Measurements from ENCODE around the gene SLC22A12.

The SLC22A12 gene

GRCh38 chr11:64568584-64569140, 22.4 kb upstream of the SLC22A12 start:
- no peaks in the 10 kb centered on the region for H3K36me3 Mint-ChIP-seq
- no peak overlapping the region for H3K4me3 Mint-ChIP-seq
- H3K9me3 Mint-ChIP-seq (ENCODE audit: low read depth), result no peaks in the 10 kb centered on the region
- H3K27ac Mint-ChIP-seq, result no peak overlapping the region
- H3K27me3 Mint-ChIP-seq, result no peaks in the 10 kb centered on the region
- peaks cover 7% of the 10 kb centered on the region for H3K4me1 Mint-ChIP-seq (ENCODE audit: low read depth)

DNA sequence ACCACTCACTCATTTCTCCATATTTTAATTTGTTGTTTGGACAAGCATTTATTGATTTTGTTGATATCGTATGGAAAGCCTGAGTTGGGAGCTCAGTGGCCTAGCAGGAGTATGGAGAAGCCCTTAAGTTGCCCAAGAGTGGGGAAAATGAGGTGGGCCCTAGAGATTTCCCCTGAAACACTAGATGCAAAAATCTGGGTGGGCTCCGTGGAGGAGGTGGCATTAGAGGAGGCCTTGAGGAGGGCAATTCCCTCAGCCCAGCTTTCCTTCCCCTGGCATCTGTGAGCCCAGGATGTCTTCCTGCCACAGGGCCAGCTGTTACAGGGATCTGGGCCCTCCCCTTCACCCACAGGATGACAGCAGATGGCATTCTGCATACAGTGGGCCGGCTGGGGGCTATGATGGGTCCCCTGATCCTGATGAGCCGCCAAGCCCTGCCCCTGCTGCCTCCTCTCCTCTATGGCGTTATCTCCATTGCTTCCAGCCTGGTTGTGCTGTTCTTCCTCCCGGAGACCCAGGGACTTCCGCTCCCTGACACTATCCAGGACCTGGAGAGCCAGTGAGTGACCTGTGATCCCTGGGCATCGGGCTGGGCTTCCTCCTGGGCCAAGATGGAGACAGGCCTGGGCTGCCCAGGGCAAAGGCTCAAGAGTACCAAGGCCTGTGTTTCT, 21.6 kb upstream of the SLC22A12 start:
- Mint-ChIP-seq H3K4me3 (no peak overlapping the region), H3K36me3 (no peaks in the 10 kb centered on the region), H3K9me3 (ENCODE audit: low read depth) (no peaks in the 10 kb centered on the region), H3K27me3 (no peaks in the 10 kb centered on the region), H3K4me1 (ENCODE audit: low read depth) (peaks cover 7% of the 10 kb centered on the region), H3K27ac (no peak overlapping the region)

DNA sequence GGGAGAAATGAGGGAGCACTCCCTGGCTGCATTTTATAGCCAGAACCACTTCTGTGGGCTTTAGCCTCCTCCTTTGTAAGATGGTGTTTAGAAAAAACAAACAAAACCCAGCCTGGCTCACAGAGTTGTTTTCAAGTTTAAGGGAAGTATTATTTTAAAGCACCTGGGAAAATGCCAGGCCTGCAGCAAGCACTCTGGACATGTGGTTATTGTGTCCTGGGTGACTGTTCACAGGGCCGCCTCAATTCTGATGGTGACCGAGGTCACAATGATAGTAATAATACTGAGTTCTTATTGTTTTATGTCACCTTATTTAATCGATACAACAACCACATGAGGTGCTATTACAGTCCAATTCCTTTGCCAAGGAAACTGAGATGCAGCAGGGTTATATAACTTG, 20.7 kb upstream of the SLC22A12 start:
- no peaks in the 10 kb centered on the region for H3K9me3 Mint-ChIP-seq (ENCODE audit: low read depth)
- H3K36me3 Mint-ChIP-seq, result no peaks in the 10 kb centered on the region
- peaks cover 7% of the 10 kb centered on the region for H3K4me1 Mint-ChIP-seq (ENCODE audit: low read depth)
- no peak overlapping the region for H3K4me3 Mint-ChIP-seq
- H3K27ac Mint-ChIP-seq, result no peak overlapping the region
- no peaks in the 10 kb centered on the region for H3K27me3 Mint-ChIP-seq

DNA sequence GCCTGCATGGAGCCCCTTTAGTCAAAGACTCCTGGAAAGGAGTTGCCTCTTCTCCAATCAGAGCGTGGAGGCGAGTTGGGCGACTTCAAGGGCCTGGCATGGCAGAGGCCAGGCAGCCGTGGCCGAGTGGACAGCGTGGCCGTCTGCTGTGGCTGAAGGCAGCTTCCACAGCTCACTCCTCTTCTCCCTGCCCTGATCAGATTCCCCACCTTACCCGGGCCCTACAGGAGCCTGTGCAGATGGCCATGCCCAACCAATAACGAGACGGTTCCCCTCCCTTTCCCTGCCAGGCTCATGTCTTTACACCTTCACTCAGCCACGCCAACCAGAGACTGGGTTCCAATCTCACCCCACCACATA, 20.0 kb upstream of the SLC22A12 start:
- Mint-ChIP-seq H3K36me3 (no peaks in the 10 kb centered on the region), H3K27me3 (no peaks in the 10 kb centered on the region), H3K4me3 (no peak overlapping the region), H3K27ac (no peak overlapping the region), H3K4me1 (ENCODE audit: low read depth) (peaks cover 5% of the 10 kb centered on the region), H3K9me3 (ENCODE audit: low read depth) (no peaks in the 10 kb centered on the region)

DNA sequence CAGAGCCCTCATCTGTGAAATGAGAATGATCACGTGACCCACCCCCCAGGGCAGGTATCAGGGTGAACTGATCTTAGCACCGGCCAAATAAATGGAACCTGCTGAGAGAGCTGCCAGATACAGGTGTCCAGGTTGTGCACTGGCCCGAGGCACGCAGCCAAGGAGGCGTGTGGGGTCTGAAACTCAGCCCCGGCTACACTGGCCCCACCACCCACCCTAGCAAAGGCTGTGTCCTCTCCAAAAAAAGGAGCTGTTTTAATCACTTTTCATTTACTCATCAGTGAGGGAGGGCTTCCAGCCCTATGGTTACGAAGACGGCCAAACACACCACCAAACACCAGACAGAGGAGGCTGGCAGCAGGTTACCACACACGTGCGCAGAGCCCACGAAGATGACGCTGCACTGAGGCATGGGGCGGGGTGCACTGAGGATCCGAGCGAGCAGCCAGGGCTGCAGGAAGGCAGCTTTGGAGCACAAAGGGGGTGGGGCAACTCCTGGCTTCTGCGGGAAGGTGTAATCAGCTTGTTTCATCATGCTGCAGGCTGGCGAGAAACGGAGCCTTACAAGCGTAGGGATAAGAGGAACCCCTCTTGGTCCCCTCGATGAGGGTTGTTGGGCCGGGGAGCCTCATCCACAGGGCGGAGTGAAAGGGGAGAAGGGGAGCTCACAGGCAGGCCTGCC, 19.5 kb upstream of the SLC22A12 start:
- Mint-ChIP-seq H3K27ac (no peak overlapping the region), H3K27me3 (no peaks in the 10 kb centered on the region), H3K4me1 (ENCODE audit: low read depth) (peaks cover 2% of the 10 kb centered on the region), H3K4me3 (no peak overlapping the region), H3K9me3 (ENCODE audit: low read depth) (no peaks in the 10 kb centered on the region), H3K36me3 (no peaks in the 10 kb centered on the region)

DNA sequence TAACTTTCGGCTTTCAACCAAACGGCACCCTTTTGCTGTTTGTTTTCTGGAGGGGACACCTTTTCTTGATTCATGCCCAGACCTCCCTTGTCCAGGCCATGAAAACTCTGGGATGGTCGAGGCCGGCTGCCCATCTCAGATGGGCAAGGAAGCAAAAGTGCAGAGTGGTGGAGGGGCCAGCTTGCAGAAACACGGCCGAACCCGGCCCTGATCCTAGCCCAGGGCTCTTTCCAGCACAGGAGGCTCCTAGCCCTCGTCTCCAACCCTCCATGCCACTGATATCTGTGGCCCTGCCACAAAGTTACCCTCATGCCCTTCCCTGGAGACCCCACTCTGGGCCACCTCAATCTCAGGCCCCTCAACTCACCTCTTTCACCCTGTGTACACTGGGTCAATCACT, 18.9 kb upstream of the SLC22A12 start:
- no peaks in the 10 kb centered on the region for H3K27me3 Mint-ChIP-seq
- no peaks in the 10 kb centered on the region for H3K36me3 Mint-ChIP-seq
- H3K4me3 Mint-ChIP-seq, result no peak overlapping the region
- no peaks in the 10 kb centered on the region for H3K4me1 Mint-ChIP-seq (ENCODE audit: low read depth)
- H3K27ac Mint-ChIP-seq, result no peak overlapping the region
- H3K9me3 Mint-ChIP-seq (ENCODE audit: low read depth), result no peaks in the 10 kb centered on the region

- Mint-ChIP-seq H3K4me1 (ENCODE audit: low read depth) (no peaks in the 10 kb centered on the region), H3K27ac (no peak overlapping the region), H3K4me3 (no peak overlapping the region), H3K36me3 (no peaks in the 10 kb centered on the region), H3K27me3 (no peaks in the 10 kb centered on the region), H3K9me3 (ENCODE audit: low read depth) (no peaks in the 10 kb centered on the region)
Measured at GRCh38 chr11:64577202-64577601, 13.8 kb upstream of the SLC22A12 start.

DNA sequence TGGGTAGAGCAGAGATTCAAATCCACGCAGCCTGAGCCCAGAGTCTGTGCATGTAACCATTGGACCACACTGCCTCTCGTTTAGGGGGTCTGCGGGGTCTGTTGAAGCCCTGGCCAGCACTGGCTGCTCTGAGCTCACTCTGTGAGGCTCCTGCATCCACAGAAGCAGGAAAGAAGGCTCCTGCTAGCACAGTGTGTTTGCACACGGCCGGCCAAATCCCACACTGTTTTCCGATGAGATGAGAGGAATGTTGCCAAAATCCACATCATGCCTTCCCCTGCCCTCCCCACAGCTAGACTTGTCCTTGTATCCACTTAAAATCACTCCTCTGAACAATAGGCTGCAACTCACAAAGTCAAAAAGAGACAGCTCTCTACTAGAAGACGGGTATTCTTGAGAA, 10.6 kb upstream of the SLC22A12 start:
- H3K27me3 Mint-ChIP-seq, result no peaks in the 10 kb centered on the region
- H3K4me3 Mint-ChIP-seq, result no peak overlapping the region
- H3K4me1 Mint-ChIP-seq (ENCODE audit: low read depth), result no peaks in the 10 kb centered on the region
- H3K9me3 Mint-ChIP-seq (ENCODE audit: low read depth), result no peaks in the 10 kb centered on the region
- H3K27ac Mint-ChIP-seq, result no peak overlapping the region
- no peaks in the 10 kb centered on the region for H3K36me3 Mint-ChIP-seq

DNA sequence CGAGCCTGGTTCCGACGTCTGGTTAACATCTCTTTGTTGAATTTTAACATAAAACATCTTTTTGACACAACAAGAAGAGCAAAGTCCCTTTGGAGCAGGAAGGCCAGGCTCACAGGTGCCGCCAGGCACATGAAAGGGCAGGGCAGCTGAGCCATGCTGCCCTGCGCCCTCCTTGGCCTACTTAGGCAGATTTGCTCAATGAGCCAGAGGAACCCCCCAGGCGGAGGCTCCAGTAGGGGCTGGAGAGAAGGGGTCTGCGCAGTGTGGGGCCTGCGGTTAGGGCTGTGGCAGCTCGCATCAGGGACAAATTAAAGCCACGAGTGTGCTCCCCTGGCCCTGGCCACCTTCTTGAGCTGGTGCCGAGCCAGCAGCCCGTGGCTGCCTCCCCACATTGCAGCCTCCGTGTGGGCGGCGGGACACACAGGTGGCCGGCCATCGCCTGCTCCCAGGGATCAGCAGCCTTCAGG, 9.9 kb upstream of the SLC22A12 start:
- Mint-ChIP-seq H3K27ac (no peak overlapping the region), H3K4me3 (no peak overlapping the region)

GRCh38 chr11:64582885-64583284, 8.1 kb upstream of the SLC22A12 start:
- H3K36me3 Mint-ChIP-seq, result peaks cover 2% of the 10 kb centered on the region
- H3K4me3 Mint-ChIP-seq, result no peak overlapping the region
- no peak overlapping the region for H3K27ac Mint-ChIP-seq
- H3K4me1 Mint-ChIP-seq (ENCODE audit: low read depth), result no peaks in the 10 kb centered on the region
- H3K9me3 Mint-ChIP-seq (ENCODE audit: low read depth), result peaks cover 3% of the 10 kb centered on the region
- H3K27me3 Mint-ChIP-seq, result peaks cover 2% of the 10 kb centered on the region

More for the DNA sequence above, 9.9 kb upstream of the SLC22A12 start:
- no peaks in the 10 kb centered on the region for H3K27me3 Mint-ChIP-seq
- no peaks in the 10 kb centered on the region for H3K4me1 Mint-ChIP-seq (ENCODE audit: low read depth)
- no peaks in the 10 kb centered on the region for H3K9me3 Mint-ChIP-seq (ENCODE audit: low read depth)
- H3K36me3 Mint-ChIP-seq, result no peaks in the 10 kb centered on the region

- Mint-ChIP-seq H3K27ac (no peak overlapping the region), H3K9me3 (ENCODE audit: low read depth) (peaks cover 8% of the 10 kb centered on the region), H3K27me3 (peaks cover 5% of the 10 kb centered on the region), H3K36me3 (peaks cover 3% of the 10 kb centered on the region), H3K4me1 (ENCODE audit: low read depth) (no peaks in the 10 kb centered on the region), H3K4me3 (no peak overlapping the region)
Measured at GRCh38 chr11:64583296-64584262, 7.4 kb upstream of the SLC22A12 start.

GRCh38 chr11:64585150-64585549, 5.9 kb upstream of the SLC22A12 start:
- peaks cover 3% of the 10 kb centered on the region for H3K36me3 Mint-ChIP-seq
- peaks cover 7% of the 10 kb centered on the region for H3K27me3 Mint-ChIP-seq
- no peak overlapping the region for H3K27ac Mint-ChIP-seq
- H3K9me3 Mint-ChIP-seq (ENCODE audit: low read depth), result peaks cover 11% of the 10 kb centered on the region
- no peak overlapping the region for H3K4me3 Mint-ChIP-seq
- no peaks in the 10 kb centered on the region for H3K4me1 Mint-ChIP-seq (ENCODE audit: low read depth)

GRCh38 chr11:64586366-64586765, 4.7 kb upstream of the SLC22A12 start:
- H3K4me1 Mint-ChIP-seq (ENCODE audit: low read depth), result no peaks in the 10 kb centered on the region
- H3K27me3 Mint-ChIP-seq, result peaks cover 7% of the 10 kb centered on the region
- no peak overlapping the region for H3K4me3 Mint-ChIP-seq
- H3K27ac Mint-ChIP-seq, result no peak overlapping the region
- peaks cover 11% of the 10 kb centered on the region for H3K9me3 Mint-ChIP-seq (ENCODE audit: low read depth)
- peaks cover 3% of the 10 kb centered on the region for H3K36me3 Mint-ChIP-seq

DNA sequence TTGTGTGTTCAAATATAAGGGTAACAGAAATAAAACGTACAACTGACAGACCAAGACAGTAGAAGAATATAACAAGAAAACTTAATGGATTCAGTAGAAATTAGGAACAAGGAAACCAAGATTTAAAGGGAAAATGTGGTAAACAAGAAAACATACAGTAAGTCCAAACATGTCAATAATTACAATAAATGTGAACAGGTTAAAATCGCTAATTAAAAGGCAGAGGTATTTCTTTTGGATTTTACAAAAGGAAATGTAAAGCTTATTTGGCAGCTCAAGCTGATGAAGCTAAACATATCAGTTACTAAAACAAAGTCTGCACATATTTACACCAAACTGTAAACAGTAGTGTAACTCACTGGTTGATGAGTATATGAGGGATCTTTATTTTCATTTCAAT, 2.3 kb upstream of the SLC22A12 start:
- H3K36me3 Mint-ChIP-seq, result peaks cover 3% of the 10 kb centered on the region
- H3K27me3 Mint-ChIP-seq, result peaks cover 7% of the 10 kb centered on the region
- H3K9me3 Mint-ChIP-seq (ENCODE audit: low read depth), result peaks cover 11% of the 10 kb centered on the region
- no peaks in the 10 kb centered on the region for H3K4me1 Mint-ChIP-seq (ENCODE audit: low read depth)
- H3K4me3 Mint-ChIP-seq, result no peak overlapping the region
- H3K27ac Mint-ChIP-seq, result no peak overlapping the region

Data from activated naive CD8-positive, alpha-beta T cell (primary cell).